Breast epithelium (tissue), 4 donors: ENCODE measurements around the gene COG3. TPM values are rescaled to one million over a fixed set of nuclear protein-coding genes. Genes with fewer than 3 reads are reported as not detected.

Experiments used
- DNase-seq, 2 donors: peaks; one replicate each; pipeline ENCODE4 v3.0.0-alpha.2; 2019; ENCODE audit warnings: low spot score in 2 of 2
- H3K27ac ChIP-seq, 2 donors: fragments of 200-600 bp; sonication (generic) in 1 of 2; one replicate each; pipeline ENCODE4 v1.5.1; 2016 to 2019; ENCODE audit warnings: mild to moderate bottlenecking in 1 of 2
- H3K27me3 ChIP-seq, 2 donors: fragments of 200-600 bp; sonication (generic) in 1 of 2; one replicate each; pipeline versions ENCODE4 v1.5.1 to v1.6.0; 2017 to 2019; ENCODE audit warnings: control low read depth in 1 of 2, mild to moderate bottlenecking in 1 of 2
- H3K36me3 ChIP-seq: fragments of 200-600 bp; one replicate; pipeline ENCODE4 v1.5.1; 2019
- H3K4me1 ChIP-seq, 2 donors: fragments of 200-600 bp; sonication (generic); one replicate each; pipeline ENCODE4 v1.5.1; 2016 to 2019; ENCODE audit warnings: control low read depth in 1 of 2
- H3K4me3 ChIP-seq, 3 donors: fragments of 200-600 bp; sonication (generic); 1 replicate in 2 of 3; 2 replicates in 1 of 3; pipeline ENCODE4 v1.5.1; 2016 to 2019; ENCODE audit warnings: mild to moderate bottlenecking in 3 of 3, moderate library complexity in 2 of 3
- H3K9me3 ChIP-seq, 2 donors: fragments of 200-600 bp; sonication (generic) in 1 of 2; one replicate each; pipeline ENCODE4 v1.5.1; 2016 to 2019; ENCODE audit warnings: control low read depth in 1 of 2
- POLR2A ChIP-seq: fragments of 450-650 bp; IDR thresholded peaks from one replicate; pipeline ENCODE4 v1.6.1; 2016; ENCODE audit warnings: antibody characterized with exemption, mild to moderate bottlenecking, moderate library complexity
- POLR2AphosphoS5 ChIP-seq, 3 donors: sonication (generic); formaldehyde crosslinking; IDR thresholded peaks; one replicate each; pipeline ENCODE4 v1.6.1; 2017; ENCODE audit warnings: antibody characterized with exemption in 3 of 3
- intact Hi-C: fragments of 100-400 bp; cut with DNase I; formaldehyde crosslinking; loops from one replicate; pipeline ENCODE4 v1.15.1; 2023; ENCODE audit warnings: low total_unique reads
- total RNA-seq, 3 donors: library from RNA; depleted of rRNA; stranded (reverse); fragments of >200 nt; gene quantifications; one replicate each; pipeline ENCODE4 v1.1.0, GENCODE V29; 2016
- TF ChIP-seq, protein P1 (sequence below), 3 donors: fragments of 450-650 bp; IDR thresholded peaks; one replicate each; pipeline ENCODE4 v1.5.1; 2016 to 2017; ENCODE audit warnings: antibody characterized with exemption in 3 of 3, mild to moderate bottlenecking in 3 of 3, moderate library complexity in 3 of 3

COG3 gene
- total RNA-seq, 3 donors from 2014 or later, result 30.4 to 45.1 (median 39.7) TPM

DNA sequence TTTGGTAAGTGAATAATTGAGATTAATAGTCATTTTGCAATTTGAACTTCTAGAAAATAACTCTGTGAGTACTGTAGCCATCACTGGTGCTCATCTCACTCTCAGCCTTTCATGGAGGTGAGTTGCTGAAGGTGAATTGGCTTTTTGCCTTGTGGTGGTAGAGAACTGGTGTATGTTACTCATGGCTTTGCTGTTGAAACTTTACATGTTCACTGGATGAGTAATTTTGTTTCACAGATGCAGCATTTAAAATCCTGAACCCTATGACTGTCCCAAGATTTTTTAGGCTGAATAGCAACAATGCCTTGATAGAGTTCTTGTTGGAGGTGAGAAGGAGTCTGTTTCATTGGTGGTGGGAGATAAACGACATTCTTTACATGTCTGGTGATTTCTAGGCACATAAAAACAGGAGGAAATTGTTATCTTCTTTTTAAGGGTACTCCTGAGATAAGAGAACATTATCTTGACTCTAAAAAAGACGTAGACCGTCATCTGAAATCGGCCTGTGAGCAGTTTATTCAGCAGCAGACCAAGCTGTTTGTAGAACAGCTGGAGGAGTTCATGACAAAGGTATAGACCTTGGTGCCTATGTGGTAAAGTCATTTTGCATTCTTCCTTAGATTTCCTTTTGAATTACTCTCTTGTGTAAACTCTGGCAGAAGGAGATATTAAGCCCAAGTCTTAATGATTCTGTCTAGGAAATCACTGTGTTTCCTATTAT, 53.9 kb downstream of the COG3 start:
- H3K27me3 ChIP-seq, result no peaks in the 10 kb centered on the region
- no peak overlapping the region for H3K27ac ChIP-seq
- no peaks in the 10 kb centered on the region for H3K36me3 ChIP-seq
- DNase-seq, result no peak
- no peaks in the 10 kb centered on the region for H3K9me3 ChIP-seq
- no peaks in the 10 kb centered on the region for H3K4me1 ChIP-seq
- no peak overlapping the region for H3K4me3 ChIP-seq
- intact Hi-C loops, result no loop called here
- TF ChIP-seq, protein P1, sequence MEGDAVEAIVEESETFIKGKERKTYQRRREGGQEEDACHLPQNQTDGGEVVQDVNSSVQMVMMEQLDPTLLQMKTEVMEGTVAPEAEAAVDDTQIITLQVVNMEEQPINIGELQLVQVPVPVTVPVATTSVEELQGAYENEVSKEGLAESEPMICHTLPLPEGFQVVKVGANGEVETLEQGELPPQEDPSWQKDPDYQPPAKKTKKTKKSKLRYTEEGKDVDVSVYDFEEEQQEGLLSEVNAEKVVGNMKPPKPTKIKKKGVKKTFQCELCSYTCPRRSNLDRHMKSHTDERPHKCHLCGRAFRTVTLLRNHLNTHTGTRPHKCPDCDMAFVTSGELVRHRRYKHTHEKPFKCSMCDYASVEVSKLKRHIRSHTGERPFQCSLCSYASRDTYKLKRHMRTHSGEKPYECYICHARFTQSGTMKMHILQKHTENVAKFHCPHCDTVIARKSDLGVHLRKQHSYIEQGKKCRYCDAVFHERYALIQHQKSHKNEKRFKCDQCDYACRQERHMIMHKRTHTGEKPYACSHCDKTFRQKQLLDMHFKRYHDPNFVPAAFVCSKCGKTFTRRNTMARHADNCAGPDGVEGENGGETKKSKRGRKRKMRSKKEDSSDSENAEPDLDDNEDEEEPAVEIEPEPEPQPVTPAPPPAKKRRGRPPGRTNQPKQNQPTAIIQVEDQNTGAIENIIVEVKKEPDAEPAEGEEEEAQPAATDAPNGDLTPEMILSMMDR (IDR thresholded peaks at IDR 0.05), result no peak
- no peak for TF ChIP-seq POLR2A
- no peak for TF ChIP-seq POLR2AphosphoS5 (IDR thresholded peaks at IDR 0.05)

DNA sequence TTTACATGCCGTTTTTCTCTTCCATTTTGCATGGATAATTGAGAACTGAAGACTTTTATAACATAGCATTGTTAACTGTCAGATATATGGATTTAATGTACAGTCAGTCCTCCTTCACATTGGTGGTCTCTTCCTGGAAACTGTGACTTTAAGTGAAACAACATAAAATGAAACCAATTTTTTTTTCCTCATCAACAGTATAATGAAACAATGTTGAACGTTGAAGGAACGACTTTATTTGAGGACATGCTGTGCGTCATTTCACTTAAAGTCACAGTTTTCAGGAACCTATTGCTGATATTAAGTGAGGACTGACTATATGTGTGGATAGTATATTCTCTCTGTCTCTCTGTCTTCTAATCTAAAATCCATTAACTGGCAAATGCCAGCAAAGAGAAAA, 54.8 kb downstream of the COG3 start:
- Histone ChIP-seq H3K4me3 (no peak overlapping the region), H3K9me3 (no peaks in the 10 kb centered on the region), H3K27me3 (no peaks in the 10 kb centered on the region), H3K36me3 (no peaks in the 10 kb centered on the region), H3K27ac (no peak overlapping the region), H3K4me1 (no peaks in the 10 kb centered on the region)
- intact Hi-C loops, result no loop called here
- TF ChIP-seq POLR2A (no peak), POLR2AphosphoS5 (IDR thresholded peaks at IDR 0.05) (no peak)
- TF ChIP-seq, protein P1 (IDR thresholded peaks at IDR 0.05), result no peak
- no peak for DNase-seq

DNA sequence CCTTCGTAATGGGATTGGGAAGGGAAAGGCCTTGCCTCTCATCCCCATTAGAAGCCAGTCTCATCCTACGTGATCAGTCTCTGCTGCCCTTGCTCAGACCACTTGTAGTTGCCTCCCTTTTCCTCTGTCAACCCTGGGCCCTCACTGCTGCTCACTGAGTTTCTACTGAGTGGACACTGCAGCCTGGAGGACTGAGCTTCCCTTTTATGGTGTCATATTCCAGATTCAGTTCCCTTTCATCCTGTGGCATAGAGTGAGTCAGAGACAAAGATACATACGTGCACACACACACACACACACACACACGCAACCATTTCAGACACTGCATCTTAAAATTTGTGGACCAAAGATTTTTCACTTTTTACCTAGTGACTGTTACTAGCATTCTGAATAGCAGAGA, 56.6 kb downstream of the COG3 start:
- no peaks in the 10 kb centered on the region for H3K36me3 ChIP-seq
- DNase-seq, result no peak
- intact Hi-C loops, result no loop called here
- H3K4me1 ChIP-seq, result no peaks in the 10 kb centered on the region
- no peak overlapping the region for H3K27ac ChIP-seq
- H3K27me3 ChIP-seq, result no peaks in the 10 kb centered on the region
- H3K4me3 ChIP-seq, result no peak overlapping the region
- TF ChIP-seq POLR2AphosphoS5 (IDR thresholded peaks at IDR 0.05) (no peak), POLR2A (no peak)
- TF ChIP-seq, protein P1 (IDR thresholded peaks at IDR 0.05), result no peak
- no peaks in the 10 kb centered on the region for H3K9me3 ChIP-seq

DNA sequence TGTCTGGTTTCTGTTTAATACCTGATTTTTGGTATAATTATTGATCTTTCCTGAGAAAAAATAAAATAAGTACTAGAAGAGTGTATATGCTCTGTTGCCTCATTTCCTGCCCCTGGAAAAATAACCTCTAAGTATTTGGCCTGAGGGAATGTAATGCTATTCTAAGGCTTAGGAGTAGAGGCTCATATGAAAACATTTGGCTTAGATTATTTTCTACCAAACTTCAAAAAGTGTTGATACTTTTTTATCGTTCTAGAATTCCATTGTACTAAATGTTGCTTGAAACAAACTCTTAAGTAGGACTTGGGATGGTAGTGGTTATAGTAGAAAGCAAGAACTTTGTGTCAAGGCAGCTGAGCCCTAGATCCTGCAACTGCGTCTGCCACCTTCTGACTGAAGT, 57.8 kb downstream of the COG3 start:
- no peak for DNase-seq
- H3K27ac ChIP-seq, result no peak overlapping the region
- H3K27me3 ChIP-seq, result no peaks in the 10 kb centered on the region
- H3K4me1 ChIP-seq, result no peaks in the 10 kb centered on the region
- H3K36me3 ChIP-seq, result no peaks in the 10 kb centered on the region
- intact Hi-C loops, result no loop called here
- TF ChIP-seq POLR2A (no peak), POLR2AphosphoS5 (IDR thresholded peaks at IDR 0.05) (no peak)
- TF ChIP-seq, protein P1 (IDR thresholded peaks at IDR 0.05), result no peak
- no peak overlapping the region for H3K4me3 ChIP-seq
- H3K9me3 ChIP-seq, result no peaks in the 10 kb centered on the region

DNA sequence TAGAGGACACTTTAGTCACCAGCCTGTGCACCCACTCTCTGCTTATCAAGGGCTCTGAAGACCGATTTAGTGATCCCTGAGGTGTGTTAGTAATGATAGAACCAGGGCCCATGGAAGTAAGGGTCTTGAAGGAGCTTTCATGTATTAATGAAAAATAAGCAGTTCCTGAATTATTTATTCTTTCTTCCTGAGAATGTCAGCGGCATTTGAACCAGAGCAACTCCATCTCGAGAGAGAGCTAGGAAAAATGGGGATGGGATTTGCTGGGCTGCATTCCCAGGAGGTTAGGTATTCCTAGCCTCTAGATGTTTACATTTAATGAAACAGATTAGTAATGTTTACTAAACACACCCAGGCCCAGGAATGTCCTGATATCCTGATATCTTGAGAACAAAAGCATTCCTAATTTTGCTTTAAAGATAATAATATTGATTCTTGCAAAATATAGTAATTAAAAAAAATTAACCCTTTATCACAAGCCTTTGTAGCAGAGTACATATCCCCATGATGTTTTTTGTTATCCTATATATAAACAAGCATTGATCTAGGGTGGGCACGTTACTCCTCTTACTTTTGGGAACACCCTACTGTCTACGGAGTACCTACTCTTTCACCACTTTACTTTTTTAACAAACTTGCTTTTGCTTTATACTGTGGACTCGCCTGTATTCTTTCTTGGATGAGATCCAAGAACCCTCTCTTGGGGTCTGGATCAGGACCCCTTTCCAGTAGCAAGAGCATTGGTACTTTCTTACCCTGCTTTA, 63.1 kb downstream of the COG3 start:
- DNase-seq, result no peak
- intact Hi-C loops, result no loop called here
- Histone ChIP-seq H3K4me3 (no peak overlapping the region), H3K27me3 (no peaks in the 10 kb centered on the region), H3K9me3 (no peaks in the 10 kb centered on the region), H3K36me3 (peaks cover 7% of the 10 kb centered on the region), H3K27ac (no peak overlapping the region), H3K4me1 (no peaks in the 10 kb centered on the region)
- TF ChIP-seq, protein P1 (IDR thresholded peaks at IDR 0.05), result no peak
- TF ChIP-seq POLR2A, result no peak
- no peak for TF ChIP-seq POLR2AphosphoS5 (IDR thresholded peaks at IDR 0.05)
